ENCODE measurements around the gene IL17D.

Gene IL17D

GRCh38 chr13:20703780-20704458 lies 420 bp downstream of the IL17D start:
- DNase-seq (ENCODE audit: low spot score in 2 of 2) = peak; percentile 55 to 82
- in situ Hi-C loops (cut with MboI; ENCODE audit: low sequenced_read_pairs) = no loop called here
- H3K36me3 ChIP-seq (replicated peaks) = no peaks in the 10 kb centered on the region
- H3K4me1 ChIP-seq = peaks cover 22% of the 10 kb centered on the region
- no peaks in the 10 kb centered on the region for H3K9me3 ChIP-seq
- no peaks in the 10 kb centered on the region for H3K27me3 ChIP-seq (ENCODE audit: low read depth)
- no peak overlapping the region; the same call in 1 of the 2 replicates for H3K4me3 ChIP-seq

- in situ Hi-C loops (cut with MboI; ENCODE audit: low sequenced_read_pairs) = no loop called here
These were observed 1.1 kb downstream of the IL17D start for GRCh38 chr13:20704459-20705069.

GRCh38 chr13:20706661-20707060 lies 3.2 kb downstream of the IL17D start:
- no peak for DNase-seq (ENCODE audit: low spot score in 2 of 2)
- peaks cover 12% of the 10 kb centered on the region for H3K4me1 ChIP-seq
- no peaks in the 10 kb centered on the region for H3K36me3 ChIP-seq (replicated peaks)
- in situ Hi-C loops (cut with MboI; ENCODE audit: low sequenced_read_pairs) = no loop called here
- no peaks in the 10 kb centered on the region for H3K27me3 ChIP-seq (ENCODE audit: low read depth)
- no peak overlapping the region for H3K4me3 ChIP-seq
- H3K9me3 ChIP-seq = no peaks in the 10 kb centered on the region

More at GRCh38 chr13:20704459-20705069, 1.1 kb downstream of the IL17D start:
- no peak for DNase-seq (ENCODE audit: low spot score in 2 of 2)
- Histone ChIP-seq H3K36me3 (replicated peaks) (no peaks in the 10 kb centered on the region), H3K4me1 (peaks cover 22% of the 10 kb centered on the region), H3K4me3 (no peak overlapping the region), H3K27me3 (ENCODE audit: low read depth) (no peaks in the 10 kb centered on the region), H3K9me3 (no peaks in the 10 kb centered on the region)

- no peaks in the 10 kb centered on the region for H3K36me3 ChIP-seq (replicated peaks)
- H3K27me3 ChIP-seq (ENCODE audit: low read depth) = no peaks in the 10 kb centered on the region
- no peak overlapping the region for H3K4me3 ChIP-seq
- H3K9me3 ChIP-seq = no peaks in the 10 kb centered on the region
- in situ Hi-C loops (cut with MboI; ENCODE audit: low sequenced_read_pairs) = no loop called here
- no peak for DNase-seq (ENCODE audit: low spot score in 2 of 2)
- H3K4me1 ChIP-seq = peaks cover 5% of the 10 kb centered on the region
These were observed 4.7 kb downstream of the IL17D start for GRCh38 chr13:20708216-20708615.

- H3K9me3 ChIP-seq = no peaks in the 10 kb centered on the region
- peaks cover 8% of the 10 kb centered on the region for H3K4me1 ChIP-seq
- DNase-seq (ENCODE audit: low spot score in 2 of 2) = no peak
- H3K27me3 ChIP-seq (ENCODE audit: low read depth) = no peaks in the 10 kb centered on the region
- in situ Hi-C loops (cut with MboI; ENCODE audit: low sequenced_read_pairs) = no loop called here
- H3K4me3 ChIP-seq = no peak overlapping the region
- H3K36me3 ChIP-seq (replicated peaks) = no peaks in the 10 kb centered on the region
These were observed 5.9 kb downstream of the IL17D start for GRCh38 chr13:20709369-20709768.

- no peaks in the 10 kb centered on the region for H3K9me3 ChIP-seq
- H3K4me1 ChIP-seq = peaks cover 8% of the 10 kb centered on the region
- DNase-seq (ENCODE audit: low spot score in 2 of 2) = no peak
- H3K4me3 ChIP-seq = no peak overlapping the region
- in situ Hi-C loops (cut with MboI; ENCODE audit: low sequenced_read_pairs) = no loop called here
- no peaks in the 10 kb centered on the region for H3K36me3 ChIP-seq (replicated peaks)
- no peaks in the 10 kb centered on the region for H3K27me3 ChIP-seq (ENCODE audit: low read depth)
These were observed 6.3 kb downstream of the IL17D start for GRCh38 chr13:20709782-20710181.

GRCh38 chr13:20711301-20712044 lies 8.0 kb downstream of the IL17D start:
- Histone ChIP-seq H3K9me3 (no peaks in the 10 kb centered on the region), H3K27me3 (ENCODE audit: low read depth) (no peaks in the 10 kb centered on the region), H3K4me3 (no peak overlapping the region), H3K36me3 (replicated peaks) (no peaks in the 10 kb centered on the region), H3K4me1 (peaks cover 9% of the 10 kb centered on the region)
- peak in 1 of 2 experiments; percentile 62 for DNase-seq (ENCODE audit: low spot score in 2 of 2)
- in situ Hi-C loops (cut with MboI; ENCODE audit: low sequenced_read_pairs) = no loop called here

- Histone ChIP-seq H3K27me3 (ENCODE audit: low read depth) (no peaks in the 10 kb centered on the region), H3K36me3 (replicated peaks) (no peaks in the 10 kb centered on the region), H3K9me3 (no peaks in the 10 kb centered on the region), H3K4me1 (peaks cover 15% of the 10 kb centered on the region), H3K4me3 (no peak overlapping the region; the same call in 1 of the 2 replicates)
- in situ Hi-C loops (cut with MboI; ENCODE audit: low sequenced_read_pairs) = no loop called here
- peak in 1 of 2 experiments; percentile 32 for DNase-seq (ENCODE audit: low spot score in 2 of 2)
These were observed 9.5 kb downstream of the IL17D start for GRCh38 chr13:20713014-20713376.

- DNase-seq (ENCODE audit: low spot score in 2 of 2) = no peak
- peaks cover 15% of the 10 kb centered on the region for H3K4me1 ChIP-seq
- in situ Hi-C loops (cut with MboI; ENCODE audit: low sequenced_read_pairs) = no loop called here
- H3K9me3 ChIP-seq = no peaks in the 10 kb centered on the region
- no peaks in the 10 kb centered on the region for H3K36me3 ChIP-seq (replicated peaks)
- H3K4me3 ChIP-seq = no peak overlapping the region
- no peaks in the 10 kb centered on the region for H3K27me3 ChIP-seq (ENCODE audit: low read depth)
These were observed 10.3 kb downstream of the IL17D start for GRCh38 chr13:20713751-20714150.

- no peak for DNase-seq (ENCODE audit: low spot score in 2 of 2)
- Histone ChIP-seq H3K9me3 (no peaks in the 10 kb centered on the region), H3K27me3 (ENCODE audit: low read depth) (no peaks in the 10 kb centered on the region), H3K4me3 (no peak overlapping the region), H3K4me1 (peaks cover 15% of the 10 kb centered on the region), H3K36me3 (replicated peaks) (no peaks in the 10 kb centered on the region)
- in situ Hi-C loops (cut with MboI; ENCODE audit: low sequenced_read_pairs) = no loop called here
These were observed 10.7 kb downstream of the IL17D start for GRCh38 chr13:20714161-20714560.

GRCh38 chr13:20714563-20715329 lies 11.2 kb downstream of the IL17D start:
- Histone ChIP-seq H3K27me3 (ENCODE audit: low read depth) (no peaks in the 10 kb centered on the region), H3K9me3 (no peaks in the 10 kb centered on the region), H3K4me3 (no peak overlapping the region), H3K4me1 (peaks cover 15% of the 10 kb centered on the region), H3K36me3 (replicated peaks) (no peaks in the 10 kb centered on the region)
- DNase-seq (ENCODE audit: low spot score in 2 of 2) = no peak
- in situ Hi-C loops (cut with MboI; ENCODE audit: low sequenced_read_pairs) = no loop called here

- Histone ChIP-seq H3K4me1 (peaks cover 15% of the 10 kb centered on the region), H3K9me3 (no peaks in the 10 kb centered on the region), H3K36me3 (replicated peaks) (no peaks in the 10 kb centered on the region), H3K27me3 (ENCODE audit: low read depth) (no peaks in the 10 kb centered on the region), H3K4me3 (no peak overlapping the region)
- DNase-seq (ENCODE audit: low spot score in 2 of 2) = no peak
- in situ Hi-C loops (cut with MboI; ENCODE audit: low sequenced_read_pairs) = no loop called here
These were observed 11.8 kb downstream of the IL17D start for GRCh38 chr13:20715330-20715712.

- no peaks in the 10 kb centered on the region for H3K9me3 ChIP-seq
- in situ Hi-C loops (cut with MboI; ENCODE audit: low sequenced_read_pairs) = no loop called here
- no peaks in the 10 kb centered on the region for H3K27me3 ChIP-seq (ENCODE audit: low read depth)
- peaks cover 15% of the 10 kb centered on the region for H3K4me1 ChIP-seq
- DNase-seq (ENCODE audit: low spot score in 2 of 2) = peak; percentile 51 to 63
- no peaks in the 10 kb centered on the region for H3K36me3 ChIP-seq (replicated peaks)
- no peak overlapping the region for H3K4me3 ChIP-seq
These were observed 13.5 kb downstream of the IL17D start for GRCh38 chr13:20716951-20717350.

Data from HAP-1 (cell line).